ENCODE data around the gene PTPA.

PTPA gene

GRCh38 chr9:129084087-129084486, 27.1 kb upstream of the PTPA start:
- Histone ChIP-seq H3K9me3 (ENCODE audit: insufficient read depth, low read depth, low read length) (no peaks in the 10 kb centered on the region), H3K9ac (ENCODE audit: low read depth, low read length) (no peak overlapping the region)

GRCh38 chr9:129089246-129089645, 22.0 kb upstream of the PTPA start:
- Histone ChIP-seq H3K4me1 (ENCODE audit: insufficient read depth, low read length) (no peaks in the 10 kb centered on the region), H3K4me3 (ENCODE audit: low read length) (no peak overlapping the region), H3K9me3 (ENCODE audit: insufficient read depth, low read depth, low read length) (no peaks in the 10 kb centered on the region), H3K36me3 (ENCODE audit: insufficient read depth, low read length) (peaks cover 52% of the 10 kb centered on the region), H3K9ac (ENCODE audit: low read depth, low read length) (no peak overlapping the region), H3K27ac (ENCODE audit: low read depth, low read length) (no peak overlapping the region), H3K27me3 (ENCODE audit: insufficient read depth, low read length) (no peaks in the 10 kb centered on the region)
- WGBS: 95% methylated on average over 15 of the region's 15 CpGs

More at GRCh38 chr9:129084087-129084486, 27.1 kb upstream of the PTPA start:
- peaks cover 36% of the 10 kb centered on the region for H3K36me3 ChIP-seq (ENCODE audit: insufficient read depth, low read length)
- peaks cover 6% of the 10 kb centered on the region; the same call in 1 of the 2 replicates for H3K4me1 ChIP-seq (ENCODE audit: insufficient read depth, low read length)
- 92% methylated on average over 7 of the region's 7 CpGs for WGBS
- no peak overlapping the region for H3K4me3 ChIP-seq (ENCODE audit: low read length)
- no peak overlapping the region for H3K27ac ChIP-seq (ENCODE audit: low read depth, low read length)
- H3K27me3 ChIP-seq (ENCODE audit: insufficient read depth, low read length): no peaks in the 10 kb centered on the region

DNA sequence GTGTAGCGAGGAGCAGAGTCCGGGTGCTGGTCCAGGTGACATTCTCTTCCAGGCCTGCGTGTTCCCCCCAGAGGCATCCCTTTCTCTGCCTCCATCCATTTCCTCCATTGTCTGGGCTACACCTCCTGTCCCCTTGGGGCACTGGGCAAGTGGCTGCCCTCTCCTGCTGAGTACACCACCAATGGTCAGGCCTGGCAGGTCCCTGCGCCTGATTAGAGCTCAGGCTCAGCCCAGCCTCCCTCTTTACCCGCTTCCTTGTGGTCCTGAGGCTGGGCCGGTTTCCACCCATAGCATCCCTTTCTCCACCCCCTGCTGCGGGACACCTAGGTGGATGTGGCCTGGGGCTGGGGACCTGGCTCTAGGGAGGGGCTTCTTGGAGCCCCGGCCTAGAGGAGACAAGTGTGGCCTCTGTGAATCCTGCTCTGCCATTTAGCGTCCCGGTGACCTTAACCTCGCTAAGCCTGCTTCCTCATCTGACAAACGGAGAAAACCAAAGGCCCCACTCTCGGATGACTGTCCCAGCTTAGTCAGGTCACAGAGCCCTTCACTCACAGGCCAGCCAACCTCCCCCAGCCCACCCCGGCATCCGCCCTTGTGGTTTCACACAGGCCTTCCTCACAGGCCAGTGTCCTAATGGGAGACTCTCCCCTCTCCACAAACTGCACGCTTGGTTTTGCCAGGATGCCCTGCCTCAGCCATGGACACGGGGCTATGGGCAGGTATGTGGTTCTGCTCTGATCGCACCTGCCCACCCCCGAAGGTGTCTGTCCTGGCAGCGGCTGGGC, 17.4 kb upstream of the PTPA start:
- WGBS: 90% methylated on average over 20 of the region's 20 CpGs
- no peaks in the 10 kb centered on the region for H3K27me3 ChIP-seq (ENCODE audit: insufficient read depth, low read length)
- H3K36me3 ChIP-seq (ENCODE audit: insufficient read depth, low read length): peaks cover 19% of the 10 kb centered on the region
- no peaks in the 10 kb centered on the region for H3K4me1 ChIP-seq (ENCODE audit: insufficient read depth, low read length)
- no peak overlapping the region for H3K4me3 ChIP-seq (ENCODE audit: low read length)
- no peak overlapping the region for H3K9ac ChIP-seq (ENCODE audit: low read depth, low read length)
- H3K27ac ChIP-seq (ENCODE audit: low read depth, low read length): no peak overlapping the region
- no peaks in the 10 kb centered on the region for H3K9me3 ChIP-seq (ENCODE audit: insufficient read depth, low read depth, low read length)

DNA sequence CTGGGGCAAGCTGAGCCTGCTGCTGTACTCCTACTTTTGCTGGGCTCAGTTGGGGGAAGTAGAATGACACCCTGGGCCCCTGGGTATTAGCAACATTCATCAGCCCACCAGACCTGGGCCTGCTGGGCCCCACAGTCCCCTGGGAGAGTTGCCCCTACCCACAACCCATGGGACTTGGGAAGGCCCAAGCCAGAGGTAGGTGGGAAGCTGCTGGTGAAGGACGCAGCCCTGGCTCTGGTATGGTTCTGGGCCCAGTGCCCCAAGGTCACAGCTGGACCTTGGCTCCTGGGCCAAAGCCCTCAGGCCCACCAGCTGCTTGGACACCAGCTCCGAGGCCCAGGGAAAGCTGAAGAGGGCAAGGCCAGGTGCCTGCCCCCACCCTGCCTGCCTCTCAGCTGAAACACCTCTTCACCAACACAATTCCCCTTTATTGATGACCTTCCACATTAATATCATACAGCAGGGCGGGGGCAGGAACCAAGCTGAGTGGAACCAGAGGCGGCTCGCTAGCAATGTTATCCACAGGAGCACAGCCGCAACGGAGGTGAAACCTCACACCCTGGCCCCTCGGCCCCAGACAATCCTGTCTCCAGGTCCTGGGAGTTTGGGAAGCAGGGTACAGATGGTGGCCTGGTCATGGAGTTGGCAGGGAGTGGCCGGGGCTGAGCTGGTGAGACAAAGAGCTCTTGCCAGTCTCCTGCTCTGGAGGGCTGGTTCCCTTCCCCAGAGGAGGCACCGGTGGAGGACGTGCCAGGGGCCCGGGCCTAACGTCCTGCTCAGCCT, 16.6 kb upstream of the PTPA start:
- peaks cover 11% of the 10 kb centered on the region for H3K36me3 ChIP-seq (ENCODE audit: insufficient read depth, low read length)
- H3K27me3 ChIP-seq (ENCODE audit: insufficient read depth, low read length): no peaks in the 10 kb centered on the region
- H3K9ac ChIP-seq (ENCODE audit: low read depth, low read length): no peak overlapping the region
- no peaks in the 10 kb centered on the region for H3K9me3 ChIP-seq (ENCODE audit: insufficient read depth, low read depth, low read length)
- H3K27ac ChIP-seq (ENCODE audit: low read depth, low read length): no peak overlapping the region
- H3K4me3 ChIP-seq (ENCODE audit: low read length): no peak overlapping the region
- 93% methylated on average over 13 of the region's 13 CpGs for WGBS
- H3K4me1 ChIP-seq (ENCODE audit: insufficient read depth, low read length): no peaks in the 10 kb centered on the region

DNA sequence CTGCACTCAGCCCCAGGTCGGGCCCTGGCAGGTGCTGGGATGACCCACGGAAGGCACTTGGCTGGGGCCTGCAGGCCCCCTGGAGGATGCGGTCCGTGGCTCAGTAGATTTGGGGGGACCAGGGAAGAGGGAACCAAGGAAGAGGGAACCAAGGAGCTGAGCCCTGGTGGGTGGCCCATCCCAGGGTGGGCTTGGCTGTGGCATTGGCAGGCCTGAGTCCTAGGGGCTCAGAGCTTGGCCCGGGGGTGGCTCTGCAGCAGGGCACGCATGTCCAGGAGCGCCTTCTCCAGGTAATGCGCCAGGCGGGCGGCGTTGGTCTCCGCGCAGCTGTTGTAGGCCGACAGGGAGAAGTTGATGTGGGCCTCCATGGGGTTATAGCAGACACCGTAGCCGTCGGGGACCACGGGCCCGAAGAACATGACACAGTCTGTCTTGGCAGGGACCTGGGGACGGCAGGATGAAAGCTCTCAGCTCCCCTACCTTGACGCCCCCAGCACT, 16.0 kb upstream of the PTPA start:
- Histone ChIP-seq H3K9me3 (ENCODE audit: insufficient read depth, low read depth, low read length) (no peaks in the 10 kb centered on the region), H3K27ac (ENCODE audit: low read depth, low read length) (no peak overlapping the region), H3K36me3 (ENCODE audit: insufficient read depth, low read length) (peaks cover 5% of the 10 kb centered on the region; the same call in 1 of the 2 replicates), H3K27me3 (ENCODE audit: insufficient read depth, low read length) (no peaks in the 10 kb centered on the region), H3K9ac (ENCODE audit: low read depth, low read length) (no peak overlapping the region), H3K4me1 (ENCODE audit: insufficient read depth, low read length) (no peaks in the 10 kb centered on the region), H3K4me3 (ENCODE audit: low read length) (no peak overlapping the region)
- 95% methylated on average over 21 of the region's 21 CpGs for WGBS

GRCh38 chr9:129095908-129096307, 15.3 kb upstream of the PTPA start:
- no peak overlapping the region for H3K27ac ChIP-seq (ENCODE audit: low read depth, low read length)
- H3K27me3 ChIP-seq (ENCODE audit: insufficient read depth, low read length): 0 out of 2 replicates have a peak, but pooled peaks cover 2% of the 10 kb centered on the region
- H3K4me3 ChIP-seq (ENCODE audit: low read length): no peak overlapping the region
- H3K36me3 ChIP-seq (ENCODE audit: insufficient read depth, low read length): no peaks in the 10 kb centered on the region
- no peaks in the 10 kb centered on the region for H3K9me3 ChIP-seq (ENCODE audit: insufficient read depth, low read depth, low read length)
- H3K4me1 ChIP-seq (ENCODE audit: insufficient read depth, low read length): no peaks in the 10 kb centered on the region
- WGBS: 94% methylated on average over 12 of the region's 12 CpGs
- H3K9ac ChIP-seq (ENCODE audit: low read depth, low read length): no peak overlapping the region

DNA sequence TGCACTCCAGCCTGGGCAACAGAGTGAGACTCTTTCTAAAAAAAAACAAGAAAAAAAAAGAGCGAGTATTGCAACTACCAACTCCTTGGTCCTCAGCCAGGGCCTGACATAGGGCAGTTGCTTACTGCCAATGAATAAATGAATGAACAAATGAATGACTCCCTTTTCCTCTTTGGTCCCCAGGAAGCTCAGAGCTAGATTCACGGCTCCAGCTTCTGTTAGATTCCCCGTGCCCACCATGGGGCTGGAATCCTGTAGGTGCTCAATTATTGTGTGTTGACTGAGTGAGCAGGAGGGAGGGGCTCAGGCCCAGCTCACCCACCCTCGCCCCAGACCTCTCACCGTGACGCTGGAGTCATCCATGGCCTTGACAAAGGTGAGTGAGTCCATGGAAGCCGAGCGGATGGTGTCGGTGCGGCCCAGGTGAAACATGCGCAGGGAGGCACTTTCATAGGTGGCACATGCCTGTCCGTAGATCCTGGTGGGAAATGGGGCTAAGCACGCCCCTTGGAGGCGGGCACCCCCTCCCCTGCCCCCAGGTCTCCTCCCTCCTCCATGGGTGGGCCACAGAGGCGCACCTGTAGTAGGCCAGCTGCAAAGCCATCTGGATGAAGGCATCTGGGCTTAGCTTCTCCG, 13.4 kb upstream of the PTPA start:
- H3K4me3 ChIP-seq (ENCODE audit: low read length): no peak overlapping the region
- H3K27me3 ChIP-seq (ENCODE audit: insufficient read depth, low read length): 0 out of 2 replicates have a peak, but pooled peaks cover 2% of the 10 kb centered on the region
- no peaks in the 10 kb centered on the region for H3K36me3 ChIP-seq (ENCODE audit: insufficient read depth, low read length)
- no peak overlapping the region for H3K9ac ChIP-seq (ENCODE audit: low read depth, low read length)
- no peaks in the 10 kb centered on the region for H3K9me3 ChIP-seq (ENCODE audit: insufficient read depth, low read depth, low read length)
- WGBS: 93% methylated on average over 16 of the region's 16 CpGs
- H3K4me1 ChIP-seq (ENCODE audit: insufficient read depth, low read length): 0 out of 2 replicates have a peak, but pooled peaks cover 1% of the 10 kb centered on the region
- no peak overlapping the region for H3K27ac ChIP-seq (ENCODE audit: low read depth, low read length)

DNA sequence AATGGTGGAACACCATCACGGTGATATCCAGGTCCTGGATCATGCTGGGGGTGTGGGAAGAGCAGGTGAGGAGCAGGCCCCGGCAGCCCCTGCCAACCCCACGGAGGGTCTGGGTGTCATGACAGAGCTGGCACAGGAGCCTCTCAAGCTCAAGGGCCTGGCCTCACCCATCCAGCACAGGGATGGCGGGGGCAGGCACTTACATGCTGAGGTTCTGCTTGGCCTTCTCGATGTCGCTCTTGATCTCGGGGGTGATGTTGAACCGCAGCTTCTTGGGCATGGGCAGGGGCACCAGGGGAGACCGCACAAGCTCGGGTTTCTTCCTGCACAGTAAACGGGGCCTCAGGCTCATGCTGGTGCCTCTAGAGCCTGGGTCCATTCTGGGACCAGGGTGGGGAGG, 12.9 kb upstream of the PTPA start:
- no peak overlapping the region for H3K27ac ChIP-seq (ENCODE audit: low read depth, low read length)
- 96% methylated on average over 11 of the region's 11 CpGs for WGBS
- no peaks in the 10 kb centered on the region for H3K9me3 ChIP-seq (ENCODE audit: insufficient read depth, low read depth, low read length)
- H3K4me3 ChIP-seq (ENCODE audit: low read length): no peak overlapping the region
- 0 out of 2 replicates have a peak, but pooled peaks cover 2% of the 10 kb centered on the region for H3K27me3 ChIP-seq (ENCODE audit: insufficient read depth, low read length)
- no peaks in the 10 kb centered on the region for H3K36me3 ChIP-seq (ENCODE audit: insufficient read depth, low read length)
- H3K4me1 ChIP-seq (ENCODE audit: insufficient read depth, low read length): 0 out of 2 replicates have a peak, but pooled peaks cover 2% of the 10 kb centered on the region
- H3K9ac ChIP-seq (ENCODE audit: low read depth, low read length): no peak overlapping the region

GRCh38 chr9:129100383-129101169, 10.6 kb upstream of the PTPA start:
- H3K27ac ChIP-seq (ENCODE audit: low read depth, low read length): no peak overlapping the region
- H3K9ac ChIP-seq (ENCODE audit: low read depth, low read length): no peak overlapping the region
- H3K36me3 ChIP-seq (ENCODE audit: insufficient read depth, low read length): no peaks in the 10 kb centered on the region
- H3K4me1 ChIP-seq (ENCODE audit: insufficient read depth, low read length): 0 out of 2 replicates have a peak, but pooled peaks cover 2% of the 10 kb centered on the region
- no peak overlapping the region for H3K4me3 ChIP-seq (ENCODE audit: low read length)
- H3K9me3 ChIP-seq (ENCODE audit: insufficient read depth, low read depth, low read length): no peaks in the 10 kb centered on the region
- H3K27me3 ChIP-seq (ENCODE audit: insufficient read depth, low read length): 0 out of 2 replicates have a peak, but pooled peaks cover 2% of the 10 kb centered on the region
- WGBS: 80% methylated on average over 28 of the region's 28 CpGs

GRCh38 chr9:129101279-129101678, 9.9 kb upstream of the PTPA start:
- H3K4me1 ChIP-seq (ENCODE audit: insufficient read depth, low read length): 0 out of 2 replicates have a peak, but pooled peaks cover 2% of the 10 kb centered on the region
- H3K4me3 ChIP-seq (ENCODE audit: low read length): no peak overlapping the region
- 98% methylated on average over 7 of the region's 7 CpGs for WGBS
- H3K9me3 ChIP-seq (ENCODE audit: insufficient read depth, low read depth, low read length): no peaks in the 10 kb centered on the region
- no peaks in the 10 kb centered on the region for H3K36me3 ChIP-seq (ENCODE audit: insufficient read depth, low read length)
- no peak overlapping the region for H3K27ac ChIP-seq (ENCODE audit: low read depth, low read length)
- no peak overlapping the region for H3K9ac ChIP-seq (ENCODE audit: low read depth, low read length)
- 0 out of 2 replicates have a peak, but pooled peaks cover 2% of the 10 kb centered on the region for H3K27me3 ChIP-seq (ENCODE audit: insufficient read depth, low read length)
